GM12878 (cell line): ENCODE results near the gene NOP16. TPM values are rescaled to one million over a fixed set of nuclear protein-coding genes. Genes with fewer than 3 reads are reported as not detected.

Source experiments
- BHLHE40 ChIP-seq, 2 experiments: fragments of 450-650 bp in 1 of 2; IDR thresholded peaks; 2 replicates each; pipeline ENCODE4 v1.6.1; 2011 to 2017; ENCODE audit warnings: low read depth in 2 of 2, borderline replicate concordance in 1 of 2, improper control_type of control experiment in 1 of 2, low read length in 1 of 2, mild to moderate bottlenecking in 1 of 2
- EGR1 ChIP-seq, 2 experiments: IDR thresholded peaks; 1 replicate in 1 of 2; 2 replicates in 1 of 2; pipeline ENCODE4 v1.6.1; 2011 to 2012; ENCODE audit warnings: low read depth in 2 of 2, low read length in 2 of 2, borderline replicate concordance in 1 of 2, mild to moderate bottlenecking in 1 of 2, moderate library complexity in 1 of 2
- GATAD2B ChIP-seq: fragments of 450-650 bp; conservative IDR thresholded peaks from 2 replicates; pipeline ENCODE4 v1.6.1; 2017; ENCODE audit warnings: low read depth, mild to moderate bottlenecking, moderate library complexity
- NR2C1 ChIP-seq: fragments of 450-650 bp; IDR thresholded peaks from 2 replicates; pipeline ENCODE4 v1.6.1; 2017; ENCODE audit warnings: antibody characterized with exemption, mild to moderate bottlenecking, moderate library complexity
- RCOR1 ChIP-seq: conservative IDR thresholded peaks from 2 replicates; pipeline ENCODE4 v1.6.1; 2012; ENCODE audit warnings: low read depth, low read length, improper control_type of control experiment
- SMARCA5 ChIP-seq: fragments of 450-650 bp; IDR thresholded peaks from 2 replicates; pipeline ENCODE4 v1.6.1; 2017; ENCODE audit warnings: mild to moderate bottlenecking
- TAF1 ChIP-seq: IDR thresholded peaks from 2 replicates; pipeline ENCODE4 v1.6.1; 2011; ENCODE audit warnings: mild to moderate bottlenecking, low read depth, low read length, borderline replicate concordance
- TARDBP ChIP-seq: IDR thresholded peaks from 2 replicates; pipeline ENCODE4 v1.6.1; 2016; ENCODE audit warnings: borderline replicate concordance
- ZNF217 ChIP-seq: fragments of 450-650 bp; IDR thresholded peaks from 2 replicates; pipeline ENCODE4 v1.6.1; 2017; ENCODE audit warnings: antibody characterized with exemption, mild to moderate bottlenecking
- polyA plus RNA-seq, 11 experiments: library from polyadenylated mRNA; depleted of rRNA in 4 of 11; unstranded in 6 of 11; stranded (reverse) in 5 of 11; fragments of >200 nt; fragmentation: Nextera tagmentation in 4 of 11; fragmentation: Illumina TruSeq in 1 of 11; extraction: Ambion mirVana in 4 of 11; extraction: Trizol in 1 of 11; gene quantifications; 1 replicate in 1 of 11; 2 replicates in 10 of 11; pipeline versions ENCODE4 v1.2.1 to v1.2.3, GENCODE V29; 2011 to 2016; ENCODE audit warnings: inconsistent platforms in 2 of 11, missing spikeins in 2 of 11, low read depth in 1 of 11
- total RNA-seq, 4 experiments: library from RNA; depleted of rRNA in 3 of 4; stranded (reverse); fragments of >200 nt in 3 of 4; fragmentation: Illumina TruSeq in 1 of 4; extraction: Trizol in 1 of 4; gene quantifications; 2 replicates each; pipeline versions ENCODE4 v1.2.1 to v1.2.3, GENCODE V29; 2013 to 2021
- TF ChIP-seq, protein P1 (sequence below): fragments of 450-650 bp; IDR thresholded peaks from 2 replicates; pipeline ENCODE4 v1.6.1; 2017; ENCODE audit warnings: mild to moderate bottlenecking, moderate library complexity
- TF ChIP-seq, protein P2 (sequence below): fragments of 450-650 bp; conservative IDR thresholded peaks from 2 replicates; pipeline ENCODE4 v1.6.1; 2017; ENCODE audit warnings: mild to moderate bottlenecking, moderate library complexity

NOP16 gene
- total and polyA plus RNA-seq, 10 of the 15 experiments (the other 5 are each of a cell fraction or from before 2014, with no cell fraction given) = 50.3 to 276 (median 116) TPM

DNA sequence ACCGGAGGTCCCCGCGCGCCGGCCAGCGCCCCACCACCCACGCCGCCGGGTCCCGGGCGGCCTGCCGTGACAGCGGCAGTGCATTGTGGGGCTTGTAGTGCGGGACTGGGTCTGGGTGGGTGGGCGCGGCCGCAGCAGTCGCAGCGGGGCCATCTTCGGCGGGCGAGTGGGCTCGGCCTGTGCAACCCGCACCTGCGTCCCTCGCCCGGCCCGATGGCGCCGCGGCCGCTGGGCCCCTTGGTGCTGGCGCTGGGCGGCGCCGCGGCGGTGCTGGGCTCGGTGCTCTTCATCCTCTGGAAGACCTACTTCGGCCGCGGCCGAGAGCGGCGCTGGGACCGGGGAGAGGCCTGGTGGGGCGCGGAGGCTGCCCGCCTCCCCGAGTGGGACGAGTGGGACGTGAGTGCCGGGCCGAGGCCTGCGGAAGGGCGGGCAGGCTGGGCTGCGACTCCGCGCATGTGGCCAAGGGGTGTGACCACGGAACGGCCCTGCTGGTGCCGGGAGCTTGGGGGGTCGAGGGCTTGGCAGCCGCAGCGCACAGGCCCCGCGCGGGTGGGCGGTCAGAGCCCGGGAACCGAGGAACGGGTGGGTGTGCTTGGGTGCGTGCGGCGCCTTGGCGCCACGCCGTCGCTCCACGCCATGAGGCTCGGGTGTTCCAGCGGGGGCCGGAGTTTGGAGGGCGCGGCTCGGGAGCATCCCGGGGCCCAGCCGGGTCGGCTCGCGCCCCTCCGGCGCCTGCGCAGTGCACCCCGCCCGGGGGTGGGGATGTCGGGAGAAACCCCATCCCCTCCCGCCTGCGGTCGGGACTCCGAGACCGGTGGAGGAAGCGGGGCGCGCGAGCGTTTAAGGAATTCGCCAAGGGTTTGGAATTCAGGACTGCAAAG, 22.8 kb downstream of the NOP16 start, which contains the start of gene ARL10 (continued):
- TF ChIP-seq, protein P1, sequence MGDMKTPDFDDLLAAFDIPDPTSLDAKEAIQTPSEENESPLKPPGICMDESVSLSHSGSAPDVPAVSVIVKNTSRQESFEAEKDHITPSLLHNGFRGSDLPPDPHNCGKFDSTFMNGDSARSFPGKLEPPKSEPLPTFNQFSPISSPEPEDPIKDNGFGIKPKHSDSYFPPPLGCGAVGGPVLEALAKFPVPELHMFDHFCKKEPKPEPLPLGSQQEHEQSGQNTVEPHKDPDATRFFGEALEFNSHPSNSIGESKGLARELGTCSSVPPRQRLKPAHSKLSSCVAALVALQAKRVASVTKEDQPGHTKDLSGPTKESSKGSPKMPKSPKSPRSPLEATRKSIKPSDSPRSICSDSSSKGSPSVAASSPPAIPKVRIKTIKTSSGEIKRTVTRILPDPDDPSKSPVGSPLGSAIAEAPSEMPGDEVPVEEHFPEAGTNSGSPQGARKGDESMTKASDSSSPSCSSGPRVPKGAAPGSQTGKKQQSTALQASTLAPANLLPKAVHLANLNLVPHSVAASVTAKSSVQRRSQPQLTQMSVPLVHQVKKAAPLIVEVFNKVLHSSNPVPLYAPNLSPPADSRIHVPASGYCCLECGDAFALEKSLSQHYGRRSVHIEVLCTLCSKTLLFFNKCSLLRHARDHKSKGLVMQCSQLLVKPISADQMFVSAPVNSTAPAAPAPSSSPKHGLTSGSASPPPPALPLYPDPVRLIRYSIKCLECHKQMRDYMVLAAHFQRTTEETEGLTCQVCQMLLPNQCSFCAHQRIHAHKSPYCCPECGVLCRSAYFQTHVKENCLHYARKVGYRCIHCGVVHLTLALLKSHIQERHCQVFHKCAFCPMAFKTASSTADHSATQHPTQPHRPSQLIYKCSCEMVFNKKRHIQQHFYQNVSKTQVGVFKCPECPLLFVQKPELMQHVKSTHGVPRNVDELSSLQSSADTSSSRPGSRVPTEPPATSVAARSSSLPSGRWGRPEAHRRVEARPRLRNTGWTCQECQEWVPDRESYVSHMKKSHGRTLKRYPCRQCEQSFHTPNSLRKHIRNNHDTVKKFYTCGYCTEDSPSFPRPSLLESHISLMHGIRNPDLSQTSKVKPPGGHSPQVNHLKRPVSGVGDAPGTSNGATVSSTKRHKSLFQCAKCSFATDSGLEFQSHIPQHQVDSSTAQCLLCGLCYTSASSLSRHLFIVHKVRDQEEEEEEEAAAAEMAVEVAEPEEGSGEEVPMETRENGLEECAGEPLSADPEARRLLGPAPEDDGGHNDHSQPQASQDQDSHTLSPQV = no peak
- TF ChIP-seq GATAD2B (peak; percentile 71; the same call in 1 of the 2 replicates), EGR1 (IDR thresholded peaks at IDR 0.05; ENCODE audit: borderline replicate concordance in 1 of 2, low read depth in 2 of 2, low read length in 2 of 2) (peak in 1 of 2 experiments; percentile 88; a peak in 2 of 3 replicates), BHLHE40 (IDR thresholded peaks at IDR 0.05; ENCODE audit: borderline replicate concordance in 1 of 2, low read depth in 2 of 2, low read length in 1 of 2) (peak in 1 of 2 experiments; percentile 44; a peak in 2 of 4 replicates), NR2C1 (peak; percentile 50), RCOR1 (no peak), TAF1 (0 out of 2 replicates have a peak, but pooled peaks have one; percentile 22), ZNF217 (no peak), TARDBP (peak; percentile 77), SMARCA5 (0 out of 2 replicates have a peak, but pooled peaks have one; percentile 64)
- TF ChIP-seq, protein P2, sequence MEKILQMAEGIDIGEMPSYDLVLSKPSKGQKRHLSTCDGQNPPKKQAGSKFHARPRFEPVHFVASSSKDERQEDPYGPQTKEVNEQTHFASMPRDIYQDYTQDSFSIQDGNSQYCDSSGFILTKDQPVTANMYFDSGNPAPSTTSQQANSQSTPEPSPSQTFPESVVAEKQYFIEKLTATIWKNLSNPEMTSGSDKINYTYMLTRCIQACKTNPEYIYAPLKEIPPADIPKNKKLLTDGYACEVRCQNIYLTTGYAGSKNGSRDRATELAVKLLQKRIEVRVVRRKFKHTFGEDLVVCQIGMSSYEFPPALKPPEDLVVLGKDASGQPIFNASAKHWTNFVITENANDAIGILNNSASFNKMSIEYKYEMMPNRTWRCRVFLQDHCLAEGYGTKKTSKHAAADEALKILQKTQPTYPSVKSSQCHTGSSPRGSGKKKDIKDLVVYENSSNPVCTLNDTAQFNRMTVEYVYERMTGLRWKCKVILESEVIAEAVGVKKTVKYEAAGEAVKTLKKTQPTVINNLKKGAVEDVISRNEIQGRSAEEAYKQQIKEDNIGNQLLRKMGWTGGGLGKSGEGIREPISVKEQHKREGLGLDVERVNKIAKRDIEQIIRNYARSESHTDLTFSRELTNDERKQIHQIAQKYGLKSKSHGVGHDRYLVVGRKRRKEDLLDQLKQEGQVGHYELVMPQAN = peak; percentile 72; the same call in 1 of the 2 replicates
